Retinal pigment epithelial cell (primary cell): ENCODE measurements around the gene P2RY4.
"Not testable (repeated sequence)": the region's sequence is repeated elsewhere in the genome, so short reads cannot be mapped to it uniquely, and the experiment has no call there.

Experiments used
- DNase-seq: peaks from one replicate; pipeline ENCODE4 v3.0.0-alpha.2; 2010; ENCODE audit warnings: low read depth
- H3K4me3 ChIP-seq: 2 replicates; pipeline ENCODE4 v1.5.1; 2011; ENCODE audit warnings: mild to moderate bottlenecking, low read length, control low read depth, moderate library complexity
- CTCF ChIP-seq: conservative IDR thresholded peaks from 2 replicates; pipeline ENCODE4 v1.5.1; 2011; ENCODE audit warnings: low read depth, low read length, control low read depth, inconsistent platforms

Gene P2RY4

DNA sequence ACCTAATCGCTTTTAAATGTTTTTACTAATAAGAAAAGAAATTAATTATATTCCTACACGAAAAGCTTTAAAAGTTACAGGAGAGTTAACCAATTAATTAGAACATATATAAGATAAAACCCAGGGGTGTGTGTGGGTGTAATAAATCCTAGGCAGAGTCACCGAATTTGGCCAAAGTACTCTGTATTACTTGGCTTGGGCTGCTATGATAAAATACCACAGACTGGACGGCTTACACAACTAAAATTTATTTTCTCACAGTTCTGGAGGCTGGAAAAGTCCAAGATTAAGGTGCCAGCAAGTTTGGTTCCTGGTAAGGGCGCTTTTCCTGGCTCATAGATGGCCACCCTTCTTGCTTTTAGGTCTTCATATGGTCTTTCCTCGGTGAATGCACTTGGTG is 15.1 kb downstream of the P2RY4 start:
- H3K4me3 ChIP-seq = no peak overlapping the region
- no peak for TF ChIP-seq CTCF
- no peak for DNase-seq

GRCh38 chrX:70243601-70244000 is 16.4 kb downstream of the P2RY4 start:
- DNase-seq, H3K4me3 ChIP-seq: not testable (repeated sequence)

- no peak for DNase-seq
- no peak for TF ChIP-seq CTCF
- H3K4me3 ChIP-seq = no peak overlapping the region
Observed at GRCh38 chrX:70241501-70241900, 18.5 kb downstream of the P2RY4 start.

DNA sequence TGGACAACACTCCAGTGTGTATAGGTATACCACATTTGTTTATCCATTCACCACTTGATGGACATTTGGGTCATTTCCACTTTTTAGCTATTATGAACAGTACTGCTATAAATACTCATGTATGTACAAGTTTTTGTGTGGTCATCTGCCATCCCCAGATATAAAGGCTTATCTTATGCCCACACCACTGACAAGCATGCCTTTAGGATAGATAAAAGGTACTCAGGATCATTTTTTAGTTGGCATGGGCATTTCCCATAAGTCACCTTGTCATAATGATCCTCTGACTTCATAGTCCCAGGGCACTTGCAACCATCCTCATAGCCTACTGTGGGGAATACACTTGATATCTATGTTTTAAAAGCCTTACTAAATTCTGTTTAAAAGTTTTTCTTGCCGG is 19.3 kb downstream of the P2RY4 start:
- DNase-seq = no peak
- TF ChIP-seq CTCF = no peak
- no peak overlapping the region for H3K4me3 ChIP-seq

DNA sequence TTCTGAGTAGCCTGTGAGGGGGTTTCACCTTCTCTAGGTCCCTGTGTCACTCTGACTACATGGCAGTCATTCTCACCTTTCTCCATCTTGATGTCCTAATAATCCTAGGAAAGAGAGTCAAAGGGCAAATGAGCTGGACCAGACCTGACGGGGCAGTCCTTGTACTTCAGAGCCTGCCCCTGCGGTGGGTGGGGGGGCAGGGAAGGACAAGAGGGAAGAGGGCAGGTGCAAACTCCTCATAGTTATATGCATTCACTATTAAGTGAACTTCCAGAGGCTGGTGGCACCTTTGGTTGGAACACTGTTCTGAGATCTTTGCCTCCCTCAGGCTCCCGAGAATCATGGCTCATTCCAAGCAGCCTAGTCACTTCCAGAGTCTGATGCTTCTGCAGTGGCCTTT is 25.6 kb downstream of the P2RY4 start, which contains the start of gene AWAT1:
Gene AWAT1, plus strand, starts transcription at position 301 of the 400 bp plus-strand sequence. Its CDS starts 41 bp downstream, at position 342.
- no peak for DNase-seq
- no peak for TF ChIP-seq CTCF
- no peak within 1 kb of the TSS for H3K4me3 ChIP-seq

- no peak for DNase-seq
- H3K4me3 ChIP-seq = no peak overlapping the region
- no peak for TF ChIP-seq CTCF
Observed at GRCh38 chrX:70231666-70232065, 28.3 kb downstream of the P2RY4 start.

DNA sequence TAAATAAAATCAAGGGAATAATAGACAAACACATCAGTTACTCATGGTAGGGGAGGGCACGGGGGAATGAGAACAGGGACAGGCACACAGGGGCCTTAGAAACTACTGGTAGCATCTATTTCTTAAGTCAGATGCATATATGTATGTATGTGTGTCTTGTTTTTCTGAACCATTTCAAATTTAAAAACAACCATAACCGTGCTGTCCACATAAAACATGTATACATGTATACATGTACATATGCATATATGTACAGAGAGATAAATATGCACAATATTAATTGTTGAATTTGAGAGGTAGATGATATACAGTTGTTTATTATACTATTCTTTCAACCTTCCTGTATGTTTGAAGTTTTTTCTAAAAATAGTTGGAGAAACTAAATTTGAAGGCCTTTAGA is 33.3 kb downstream of the P2RY4 start:
- TF ChIP-seq CTCF = no peak
- no peak overlapping the region for H3K4me3 ChIP-seq
- DNase-seq = no peak

- DNase-seq = no peak
- no peak for TF ChIP-seq CTCF
- no peak overlapping the region for H3K4me3 ChIP-seq
Observed at GRCh38 chrX:70226048-70226447, 34.0 kb downstream of the P2RY4 start.
